ENCODE data around the gene DSTYK.
"Not testable (repeated sequence)": the region's sequence is repeated elsewhere in the genome, so short reads cannot be mapped to it uniquely, and the experiment has no call there.

DSTYK gene

DNA sequence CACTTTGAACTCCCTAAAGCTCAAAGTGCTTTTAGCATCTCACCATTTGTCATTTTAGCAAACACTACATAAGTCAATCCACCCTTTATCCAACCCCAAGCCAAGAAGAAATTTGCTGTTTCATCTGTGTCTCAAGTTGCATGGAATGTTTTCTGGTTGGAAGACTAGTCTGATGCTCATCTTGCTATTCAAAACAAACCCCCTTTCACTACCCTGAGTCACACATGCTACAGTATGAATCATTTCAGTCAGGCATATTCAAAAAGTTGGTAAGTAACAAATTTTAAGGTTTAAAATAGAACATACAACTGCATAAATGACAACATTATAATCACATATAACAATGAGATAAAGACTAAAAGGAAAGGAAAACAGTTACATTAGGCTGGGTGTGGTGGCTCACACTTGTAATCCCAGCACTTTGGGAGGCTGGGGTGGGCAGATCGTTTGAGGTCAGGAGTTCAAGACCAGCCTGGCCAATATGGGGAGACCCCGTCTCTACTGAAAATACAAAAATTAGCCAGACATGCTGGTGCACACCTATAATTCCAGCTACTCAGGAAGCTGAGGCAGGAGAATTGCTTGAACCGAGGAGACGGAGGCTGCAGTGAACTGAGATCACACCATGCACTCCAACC lies 38.7 kb downstream of the DSTYK start:
- DNase-seq (ENCODE audit: low spot score): peak; percentile 47

DNA sequence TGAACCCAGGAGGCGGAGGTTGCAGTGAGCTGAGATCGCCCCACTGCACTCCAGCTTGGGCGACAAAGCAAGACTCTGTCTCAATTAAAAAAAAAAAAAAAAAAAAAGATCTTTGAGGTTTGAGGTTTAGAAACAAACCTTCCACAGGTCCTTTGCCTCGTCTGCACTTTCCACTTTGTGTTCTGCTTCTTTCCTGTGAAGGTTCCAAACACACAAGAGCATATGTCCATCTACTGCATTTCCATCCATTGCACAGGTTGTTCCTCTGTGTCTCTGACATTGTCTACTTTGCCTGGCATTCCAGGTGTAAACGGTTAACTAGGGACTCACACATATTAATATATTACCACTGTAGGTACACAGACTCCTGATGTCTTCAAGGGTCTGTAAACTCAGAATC lies 40.1 kb downstream of the DSTYK start:
- DNase-seq (ENCODE audit: low spot score): no peak

- DNase-seq (ENCODE audit: low spot score): no peak
Measured at GRCh38 chr1:205170532-205171269, 40.8 kb downstream of the DSTYK start.

DNA sequence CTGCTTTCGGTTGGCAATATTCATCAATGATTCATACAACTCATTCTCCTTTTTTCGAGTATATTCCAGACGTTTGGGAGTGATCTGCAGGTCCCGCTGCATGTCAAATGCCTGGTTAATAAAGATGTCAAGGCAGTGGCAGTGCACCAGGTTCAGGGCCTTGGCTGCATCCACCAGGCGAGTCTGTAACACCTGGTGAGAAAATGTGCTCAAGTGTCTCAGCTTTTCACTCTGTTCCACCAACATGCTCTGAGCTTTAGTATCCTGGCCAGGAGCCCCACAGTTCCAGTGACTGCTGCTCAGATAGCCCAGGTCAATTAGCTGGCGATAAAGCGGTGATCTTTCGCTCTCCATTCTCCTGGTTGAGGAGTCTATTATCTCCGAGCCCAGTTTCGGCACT lies 42.3 kb downstream of the DSTYK start:
- DNase-seq (ENCODE audit: low spot score): no peak

DNA sequence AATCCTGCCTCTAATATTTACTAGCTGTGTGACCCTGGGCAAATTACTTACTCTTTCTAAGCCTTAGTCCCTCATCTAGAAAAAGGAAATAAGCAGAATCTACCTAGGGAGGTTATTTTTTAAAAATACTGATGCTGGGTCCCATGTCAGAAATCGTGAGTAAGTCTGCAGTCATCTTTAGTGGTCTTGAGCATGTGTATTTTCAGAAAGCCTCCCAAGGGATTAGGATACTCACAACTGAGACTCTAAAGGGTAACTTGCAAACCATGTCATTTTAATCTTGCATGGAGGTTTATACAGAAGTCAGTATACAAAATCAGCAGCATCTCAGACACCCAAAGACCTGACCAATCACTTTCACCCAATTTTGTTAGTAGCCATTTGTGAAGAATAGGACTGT lies 43.2 kb downstream of the DSTYK start:
- DNase-seq (ENCODE audit: low spot score): no peak

GRCh38 chr1:205162301-205162700 lies 49.2 kb downstream of the DSTYK start:
- DNase-seq (ENCODE audit: low spot score): no peak

GRCh38 chr1:205161076-205161475 lies 50.4 kb downstream of the DSTYK start:
- no peak for DNase-seq (ENCODE audit: low spot score)

- DNase-seq (ENCODE audit: low spot score): no peak
Measured at GRCh38 chr1:205158048-205158616, 53.4 kb downstream of the DSTYK start.

- not testable (repeated sequence) for DNase-seq (ENCODE audit: low spot score)
Measured at GRCh38 chr1:205155665-205156377, 55.7 kb downstream of the DSTYK start.

- no peak for DNase-seq (ENCODE audit: low spot score)
Measured at GRCh38 chr1:205152505-205152904, 59.0 kb downstream of the DSTYK start.

- DNase-seq (ENCODE audit: low spot score): no peak
Measured at GRCh38 chr1:205150651-205151428, 60.7 kb downstream of the DSTYK start.

DNA sequence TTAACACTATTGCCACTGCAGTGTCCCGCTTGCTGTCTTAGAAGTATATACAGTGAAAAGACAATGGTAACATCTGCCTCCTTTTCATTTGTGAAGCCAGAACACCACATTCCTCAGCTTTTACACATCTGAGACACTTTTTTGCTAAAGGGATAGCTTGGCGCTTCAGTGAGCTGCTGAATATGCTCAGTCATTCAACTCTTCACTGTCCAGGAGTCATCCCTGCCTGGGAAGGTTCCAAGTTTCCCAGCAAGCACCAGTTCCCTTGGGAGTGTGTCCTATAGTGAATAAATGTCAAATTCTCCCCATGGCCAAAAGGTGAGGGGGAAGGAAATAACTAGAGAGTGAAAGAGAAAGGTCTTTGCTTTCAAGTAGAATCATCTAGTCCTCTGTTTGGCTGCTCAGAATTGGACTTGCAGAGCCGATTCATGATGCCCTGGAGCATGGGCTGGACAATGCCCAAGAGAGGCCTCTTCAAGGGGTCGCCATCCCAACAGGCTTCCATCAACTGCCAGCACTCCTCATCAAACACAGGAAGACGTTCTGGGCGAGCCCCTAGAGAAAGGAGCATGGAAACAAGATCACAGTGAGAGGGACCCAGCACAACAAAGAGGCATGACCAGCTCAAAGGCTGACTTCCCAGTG lies 64.2 kb downstream of the DSTYK start:
- no peak for DNase-seq (ENCODE audit: low spot score)

GRCh38 chr1:205144751-205145150 lies 66.8 kb downstream of the DSTYK start:
- no peak for DNase-seq (ENCODE audit: low spot score)

DNA sequence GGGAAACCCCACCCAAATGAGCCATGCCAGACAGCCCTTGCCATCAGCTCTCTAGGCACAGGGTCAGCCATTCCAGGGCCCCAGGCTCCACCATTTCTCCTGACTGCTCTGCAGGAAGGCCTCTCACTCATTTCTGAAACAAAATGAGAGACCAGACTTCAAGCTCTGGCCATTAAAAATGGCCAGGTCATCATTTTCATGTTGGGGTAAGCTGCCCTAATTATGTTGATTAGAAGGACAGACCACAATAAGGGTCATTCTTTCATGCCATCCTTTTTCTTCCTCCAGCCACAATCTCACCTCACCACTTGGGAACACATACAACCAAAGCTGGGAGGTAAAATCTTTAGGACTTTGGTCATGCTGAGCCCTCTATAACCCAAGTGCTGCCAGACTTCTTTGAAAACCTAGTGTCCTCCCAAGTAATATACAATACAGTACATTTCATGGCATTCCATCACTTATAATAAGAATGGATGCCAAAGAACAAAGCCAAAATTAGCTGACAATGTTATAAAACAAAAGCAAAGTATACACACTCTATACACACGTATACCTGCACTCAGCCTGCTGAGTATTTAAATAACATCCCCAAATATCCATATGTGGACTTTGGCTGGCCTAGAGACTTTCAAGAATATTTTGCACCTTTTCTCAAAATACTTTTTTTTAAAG lies 67.3 kb downstream of the DSTYK start:
- DNase-seq (ENCODE audit: low spot score): no peak

DNA sequence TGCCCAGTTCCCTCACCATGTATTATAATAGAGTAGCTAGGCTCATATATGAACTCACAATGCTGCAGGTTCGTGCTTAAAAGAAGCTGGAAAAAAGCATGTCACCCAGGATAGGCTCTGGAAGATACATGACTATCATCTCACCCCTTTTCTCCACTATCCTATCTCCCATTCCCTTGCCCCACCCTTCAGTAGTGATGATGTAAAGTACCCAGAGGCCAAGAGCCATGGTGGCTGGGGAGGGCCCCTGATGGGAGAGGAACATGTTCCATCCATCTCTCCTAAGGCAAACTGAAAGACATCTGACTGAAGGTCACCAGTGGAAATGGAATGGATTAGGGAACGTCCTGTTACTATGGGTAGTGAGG lies 69.4 kb downstream of the DSTYK start:
- no peak for DNase-seq (ENCODE audit: low spot score)

- peak; percentile 94 for DNase-seq (ENCODE audit: low spot score)
Measured at GRCh38 chr1:205141236-205142101, 70.0 kb downstream of the DSTYK start.

DNA sequence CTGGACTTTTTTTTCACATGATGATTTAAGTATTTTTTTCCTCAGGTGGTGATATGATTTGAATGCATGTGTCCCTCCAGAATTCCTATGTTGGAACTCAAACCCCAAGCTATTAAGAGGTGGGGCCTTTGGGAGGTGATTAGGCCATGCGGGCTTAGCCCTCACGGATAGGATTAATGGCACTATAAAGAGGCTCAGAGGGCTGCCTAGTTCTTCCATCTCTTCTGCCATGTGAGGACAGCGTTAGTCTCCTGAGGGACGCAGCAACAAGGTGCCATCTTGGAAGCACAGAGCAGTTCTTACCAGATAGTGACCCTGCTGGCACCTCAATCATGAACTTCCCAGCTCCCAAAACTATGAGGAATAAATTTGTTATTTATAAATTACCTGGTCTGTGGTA lies 71.4 kb downstream of the DSTYK start:
- DNase-seq (ENCODE audit: low spot score): no peak

DNA sequence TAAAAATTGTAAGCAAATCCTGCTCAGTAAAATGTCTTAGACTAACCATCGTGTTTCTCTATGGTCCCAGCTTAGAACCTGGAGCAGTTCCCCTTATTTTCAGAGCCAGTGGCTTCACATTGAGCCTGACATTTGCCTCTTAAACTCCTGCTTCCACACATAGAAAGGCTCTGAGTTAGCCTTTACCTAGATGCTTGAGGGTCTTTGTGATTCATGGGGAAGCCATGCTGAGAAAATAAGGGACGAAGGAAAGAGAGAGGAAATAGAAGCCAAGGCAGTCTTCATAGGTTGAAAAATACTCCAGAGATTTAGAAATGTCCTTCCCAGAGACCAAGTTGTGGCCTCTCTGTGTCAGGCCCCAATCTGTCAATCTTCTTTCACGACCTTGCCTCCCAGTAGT lies 73.6 kb downstream of the DSTYK start:
- no peak for DNase-seq (ENCODE audit: low spot score)

DNA sequence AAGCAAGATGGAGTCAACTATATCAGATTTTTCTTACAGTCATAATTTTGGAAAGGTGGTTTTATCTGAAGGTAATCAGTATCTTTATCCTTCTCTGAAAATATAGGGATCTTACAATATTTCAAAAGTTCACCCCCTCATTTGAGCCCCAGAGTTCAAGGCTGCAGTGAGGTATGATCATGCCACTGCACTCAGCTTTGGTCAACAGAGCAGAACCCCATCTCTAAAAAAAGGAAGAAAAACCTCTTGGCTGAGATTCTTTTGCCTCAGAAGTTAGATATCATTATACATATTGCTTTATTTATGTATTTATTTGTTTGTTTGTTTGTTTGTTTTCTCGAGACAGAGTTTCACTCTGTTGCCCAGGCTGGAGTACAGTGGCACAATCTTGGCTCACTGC lies 78.2 kb downstream of the DSTYK start:
- DNase-seq (ENCODE audit: low spot score): no peak

DNA sequence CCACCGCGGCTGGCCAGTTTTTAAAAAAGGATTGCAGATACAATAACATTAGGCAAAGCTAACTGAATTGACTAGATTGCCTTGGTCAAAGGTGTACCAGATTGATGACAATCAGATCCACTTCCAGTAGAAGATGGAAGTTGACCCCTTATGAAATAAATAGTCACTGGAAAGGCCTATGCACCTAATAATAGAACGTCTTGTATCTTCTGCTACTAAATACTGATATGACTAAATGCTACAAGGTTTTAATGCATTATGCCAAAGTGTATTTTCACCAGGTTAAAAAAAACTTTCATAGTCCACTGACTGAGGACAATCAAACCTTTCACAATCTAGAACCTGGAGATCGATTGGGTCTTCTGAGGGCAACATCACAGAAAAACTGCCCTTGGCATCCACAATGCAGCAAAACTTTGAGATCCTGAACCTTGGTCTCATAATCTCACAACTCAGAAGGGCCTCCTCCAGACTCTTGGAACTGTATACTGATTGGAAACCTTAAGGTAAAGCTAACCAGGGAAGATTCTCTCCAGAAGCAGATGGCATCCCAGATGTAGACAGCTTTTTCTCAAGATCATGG lies 82.0 kb downstream of the DSTYK start:
- no peak for DNase-seq (ENCODE audit: low spot score)

Measured in Ammon's horn (tissue), 1 donor.